ENCODE data around the gene UGCG. TPM values are rescaled to one million over a fixed set of nuclear protein-coding genes. Genes with fewer than 3 reads are reported as not detected.

The UGCG gene
- total and polyA plus RNA-seq, 9 of the 15 experiments (the other 6 are each of a cell fraction or from before 2014, with no cell fraction given): 20.0 to 40.3 (median 29.2) TPM

DNA sequence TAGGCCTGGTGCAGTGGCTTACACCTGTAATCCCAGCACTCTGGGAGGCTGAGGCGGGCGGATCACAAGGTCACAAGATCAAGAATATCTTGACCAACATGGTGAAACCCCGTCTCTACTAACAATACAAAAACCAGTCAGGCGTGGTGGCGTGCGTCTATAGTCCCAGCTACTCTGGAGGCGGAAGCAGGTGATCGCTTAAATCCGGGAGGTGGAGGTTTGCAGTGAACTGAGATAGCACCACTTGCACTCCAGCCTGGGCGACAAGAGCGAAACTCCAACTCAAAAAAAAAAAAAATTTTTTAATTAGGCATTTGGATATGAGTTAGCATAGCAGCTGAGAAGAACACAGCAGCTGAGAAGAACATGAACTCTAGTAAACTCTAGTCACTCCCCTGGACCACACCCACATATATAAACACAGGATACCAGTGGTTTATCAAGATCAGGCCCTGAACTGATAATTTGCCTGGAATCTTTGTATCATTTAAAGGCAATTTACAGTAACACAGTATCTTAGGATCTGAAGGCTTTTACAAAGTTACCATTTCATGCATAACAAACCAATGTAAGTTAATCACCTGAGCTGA lies 4.6 kb upstream of the UGCG start:
- 4% methylated on average over 11 of the region's 11 CpGs for WGBS (ENCODE audit: insufficient coverage, low coverage, missing lambda C conversion rate)
- Histone ChIP-seq H4K20me1 (replicated peaks; ENCODE audit: control insufficient read depth, insufficient read depth, low read length) (no peaks in the 10 kb centered on the region), H3K36me3 (ENCODE audit: control insufficient read depth, insufficient read depth, low read length) (no peaks in the 10 kb centered on the region), H2AFZ (ENCODE audit: low read depth, low read length) (peak overlapping the region; percentile 56; the same call in 1 of the 2 replicates), H3K27ac (ENCODE audit: extremely low read depth, low read depth, low read length) (peak overlapping the region; percentile 57; the same call in 1 of the 3 replicates), H3K9me1 (ENCODE audit: control insufficient read depth, insufficient read depth, low read length) (no peaks in the 10 kb centered on the region), H3K4me3 (no peak overlapping the region), H3K79me2 (ENCODE audit: control insufficient read depth, insufficient read depth, low read length) (peaks cover 8% of the 10 kb centered on the region), H3K4me1 (replicated peaks in 1 of 2; ENCODE audit: control insufficient read depth in 2 of 2, insufficient read depth in 2 of 2, low read length in 2 of 2) (peaks cover 9 to 16% of the 10 kb centered on the region in 2 experiments; a peak in 4 of 5 replicates), H3K27me3 (ENCODE audit: control insufficient read depth in 2 of 2, insufficient read depth in 2 of 2, low read length in 2 of 2) (no peaks in the 10 kb centered on the region), H3K9ac (ENCODE audit: insufficient read depth in 1 of 2, low read depth in 2 of 2, low read length in 2 of 2) (peak overlapping the region in 1 of 2 experiments; percentile 42; a peak in 1 of 4 replicates), H3K4me2 (ENCODE audit: insufficient read depth, low read length) (peak overlapping the region; percentile 17), H3K9me3 (replicated peaks; ENCODE audit: control insufficient read depth, insufficient read depth, low read depth, low read length) (no peaks in the 10 kb centered on the region)
- ATAC-seq (peak; percentile 59), FAIRE-seq (peak; percentile 81), DNase-seq (ENCODE audit: extremely low read depth in 1 of 4, low spot score in 3 of 4) (peak; percentile 33 to 73 (median 48))
- in situ Hi-C loops (cut with MboI): no loop called here
- intact Hi-C loops (cut with micrococcal nuclease): loop anchor here (10.0 kb wide), 1 partner anchor 443 kb away; the partner anchor contains the start of gene PTBP3
- BruUV-seq (replicated peaks): no TSS peak
- ChIA-PET CTCF (ENCODE audit: low intra/inter-chr PET ratio) (no interaction called here), POLR2A (interaction anchor here (0.5 to 1.5 kb wide), 7 partner anchors 10 to 1434 kb away, joined by 3 to 4 read pairs (median 4); no protein-coding TSS in a partner anchor)
- no peak for TF ChIP-seq ZNF589 (CRISPR knock-in tag; IDR thresholded peaks at IDR 0.05; ENCODE audit: low read depth)
- no peak for TF ChIP-seq IRF2 (CRISPR knock-in tag; IDR thresholded peaks at IDR 0.05)
- peak in 1 of 2 experiments; percentile 82; a peak in 1 of 4 replicates for TF ChIP-seq TBL1XR1 (IDR thresholded peaks at IDR 0.05; ENCODE audit: low read length in 2 of 2)
- TF ChIP-seq GABPA (tag; conservative IDR thresholded peaks at IDR 0.05; ENCODE audit: low read depth): 0 out of 2 replicates have a peak, but pooled peaks have one; percentile 32
- no peak for TF ChIP-seq NELFE (IDR thresholded peaks at IDR 0.05; ENCODE audit: insufficient read depth, insufficient read length)
- TF ChIP-seq ZNF778 (CRISPR knock-in tag; IDR thresholded peaks at IDR 0.05): no peak
- TF ChIP-seq ZHX1 (conservative IDR thresholded peaks at IDR 0.05; ENCODE audit: low read length): no peak
- TF ChIP-seq BRF2 (IDR thresholded peaks at IDR 0.05; ENCODE audit: borderline replicate concordance, insufficient read depth, insufficient read length): no peak
- TF ChIP-seq FUS (optimal IDR thresholded peaks at IDR 0.05; ENCODE audit: low read depth, low read length): no peak
- TF ChIP-seq SMARCA5 (IDR thresholded peaks at IDR 0.05): no peak
- no peak for TF ChIP-seq TAF7 (tag; IDR thresholded peaks at IDR 0.05)
- TF ChIP-seq ARID4B (CRISPR knock-in tag; IDR thresholded peaks at IDR 0.05): no peak
- no peak for TF ChIP-seq HNRNPL (IDR thresholded peaks at IDR 0.05; ENCODE audit: low read depth, low read length)
- no peak for TF ChIP-seq XRCC3 (IDR thresholded peaks at IDR 0.05)
- no peak for TF ChIP-seq BCOR (IDR thresholded peaks at IDR 0.05)
